CD4-positive, alpha-beta T cell treated with Interferon gamma for 1 hour (primary cell): Measurements from ENCODE around the gene LHPP.
A peak's percentile ranks its signal among the peaks of the same experiment; 100 is the strongest.
"Not testable (repeated sequence)": the region's sequence is repeated elsewhere in the genome, so short reads cannot be mapped to it uniquely, and the experiment has no call there.

ENCODE experiments used
- DNase-seq: peaks from one replicate; pipeline ENCODE4 v3.0.0-alpha.2; 2020

Gene LHPP

DNA sequence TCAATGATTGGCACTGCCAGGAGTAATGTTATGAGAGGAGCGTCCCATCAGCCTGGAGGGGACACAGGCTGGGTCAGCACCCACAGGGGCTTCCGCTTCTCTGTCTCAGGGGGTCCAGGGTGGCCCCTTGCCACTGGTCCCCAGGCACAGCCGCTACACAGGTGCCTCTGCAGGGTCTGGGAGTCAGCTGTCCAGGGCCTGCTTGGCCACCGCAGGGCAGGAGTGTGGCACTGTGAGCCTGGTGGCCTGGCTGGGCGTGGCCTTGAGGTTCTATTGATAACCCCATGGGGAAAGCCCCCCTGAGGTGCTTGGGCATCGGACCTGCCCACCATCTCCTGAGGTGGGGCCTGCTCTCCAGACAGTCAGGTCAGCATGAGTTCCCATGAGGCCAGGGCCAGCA, 136.6 kb downstream of the LHPP start:
- DNase-seq: no peak

DNA sequence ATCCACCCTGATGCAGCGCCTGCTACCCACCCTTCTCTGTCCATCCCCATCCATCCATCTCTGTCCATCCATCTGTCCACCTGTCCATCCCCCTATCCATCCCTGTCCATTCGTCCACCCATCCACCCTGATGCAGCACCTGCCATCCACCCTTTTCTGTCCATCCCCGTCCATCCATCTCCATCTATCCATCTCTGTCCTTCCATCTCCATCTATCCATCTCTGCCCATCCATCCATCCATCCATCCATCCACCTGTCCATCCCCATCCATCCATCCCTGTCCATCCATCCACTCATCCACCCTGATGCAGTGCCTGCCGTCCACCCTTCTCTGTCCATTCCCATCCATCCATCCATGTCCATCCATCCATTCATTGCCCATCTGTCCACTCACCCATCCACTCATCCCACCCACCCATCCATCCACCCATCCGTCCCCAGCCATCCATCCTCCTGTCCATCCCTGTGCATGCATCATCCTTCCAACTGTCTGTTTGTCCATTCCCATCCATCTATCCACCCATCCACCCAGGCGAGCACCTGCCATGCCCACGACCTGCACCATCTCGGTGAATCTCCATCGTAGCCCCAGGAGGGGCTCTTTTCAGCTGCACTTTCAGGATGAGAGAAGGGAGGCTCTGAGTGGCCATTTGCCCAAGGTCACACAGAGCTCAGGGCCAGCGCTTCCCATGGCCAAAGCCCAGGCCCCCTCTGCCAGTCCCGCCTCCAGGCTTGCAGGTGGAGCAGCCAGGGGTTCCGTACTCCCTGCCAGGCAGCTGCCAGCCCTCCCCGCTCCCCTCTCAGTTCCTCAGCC, 137.4 kb downstream of the LHPP start:
- DNase-seq: no peak

GRCh38 chr10:124599588-124600050, 138.0 kb downstream of the LHPP start:
- no peak for DNase-seq

DNA sequence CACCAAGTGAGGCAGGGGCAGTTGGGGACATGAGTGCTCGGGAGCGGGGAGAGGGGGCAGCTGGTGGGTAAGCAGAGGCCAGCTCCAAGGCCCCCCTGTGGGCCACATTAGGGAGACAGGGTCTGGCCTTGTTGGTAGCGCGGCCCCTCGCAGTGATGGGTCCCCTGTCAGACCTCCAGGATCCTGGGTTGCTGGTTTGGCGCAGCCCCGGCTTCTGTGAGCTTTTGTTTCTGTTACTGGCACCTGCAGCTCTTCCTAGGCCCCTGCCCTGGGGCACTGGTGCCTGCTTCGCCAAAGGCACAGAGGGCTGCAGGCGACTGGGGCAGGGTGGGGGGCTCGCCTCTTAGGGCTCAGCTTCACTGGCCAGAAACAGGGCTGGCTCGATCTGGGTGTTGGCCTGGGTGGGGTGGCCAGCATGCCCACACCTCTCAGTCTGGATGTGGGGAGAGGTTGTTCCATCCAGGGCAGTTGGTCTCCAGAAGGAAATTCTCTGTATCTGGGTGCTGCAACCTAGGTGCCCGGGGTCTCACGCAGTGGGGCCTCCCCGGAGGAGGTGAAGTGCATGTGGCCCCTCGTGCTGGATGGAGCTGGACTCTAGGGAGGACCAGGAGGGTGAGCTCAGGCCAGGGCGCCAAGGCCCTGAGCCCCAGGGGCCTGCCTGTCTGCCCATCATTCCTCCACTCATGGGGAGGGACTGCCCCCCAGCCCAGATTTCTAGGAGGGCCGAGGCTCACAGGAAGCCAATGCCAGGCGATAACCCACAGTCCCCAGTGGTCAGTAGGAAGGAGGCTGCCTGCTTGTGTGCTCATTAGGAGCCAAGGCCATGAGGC, 138.6 kb downstream of the LHPP start:
- no peak for DNase-seq

- no peak for DNase-seq
Measured at GRCh38 chr10:124601016-124601415, 139.4 kb downstream of the LHPP start.

- DNase-seq: peak; percentile 81
Measured at GRCh38 chr10:124601431-124602120, 140.0 kb downstream of the LHPP start.

GRCh38 chr10:124602121-124602561, 140.5 kb downstream of the LHPP start:
- no peak for DNase-seq

DNA sequence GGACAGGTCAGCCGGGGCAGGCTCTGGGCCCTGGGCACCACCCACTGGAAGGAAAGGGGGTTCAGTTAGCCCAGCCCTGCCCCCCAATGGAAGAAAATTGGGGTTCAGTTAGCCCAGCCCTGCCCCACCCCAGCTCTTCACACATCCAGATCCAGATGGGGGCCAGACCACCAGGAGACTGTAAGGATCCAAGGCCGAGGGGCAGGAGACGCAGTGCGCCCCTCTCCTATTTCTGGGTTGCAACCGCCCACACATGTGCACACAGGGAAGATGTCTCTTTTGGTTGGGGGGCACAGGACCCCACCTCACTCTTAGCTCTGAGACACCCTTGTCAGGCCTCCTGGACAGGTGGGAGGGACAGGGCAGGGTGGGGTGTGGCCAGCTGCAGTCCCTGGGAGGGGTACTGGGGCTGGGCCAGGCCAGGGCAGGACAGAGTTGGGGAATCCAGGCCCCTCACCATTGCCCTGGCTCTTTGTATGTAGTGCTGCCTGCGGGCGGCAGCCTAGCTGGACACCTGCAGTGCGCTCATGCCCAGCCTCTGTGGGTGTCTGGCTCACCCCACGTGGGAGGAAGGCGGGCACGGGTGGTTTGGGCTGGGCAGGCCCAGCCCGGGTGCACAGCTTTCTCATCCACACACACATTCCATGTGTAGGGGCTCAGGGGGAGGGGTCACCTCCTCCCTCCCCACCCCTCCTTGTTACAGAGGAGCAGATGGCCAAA, 141.2 kb downstream of the LHPP start:
- no peak for DNase-seq

DNA sequence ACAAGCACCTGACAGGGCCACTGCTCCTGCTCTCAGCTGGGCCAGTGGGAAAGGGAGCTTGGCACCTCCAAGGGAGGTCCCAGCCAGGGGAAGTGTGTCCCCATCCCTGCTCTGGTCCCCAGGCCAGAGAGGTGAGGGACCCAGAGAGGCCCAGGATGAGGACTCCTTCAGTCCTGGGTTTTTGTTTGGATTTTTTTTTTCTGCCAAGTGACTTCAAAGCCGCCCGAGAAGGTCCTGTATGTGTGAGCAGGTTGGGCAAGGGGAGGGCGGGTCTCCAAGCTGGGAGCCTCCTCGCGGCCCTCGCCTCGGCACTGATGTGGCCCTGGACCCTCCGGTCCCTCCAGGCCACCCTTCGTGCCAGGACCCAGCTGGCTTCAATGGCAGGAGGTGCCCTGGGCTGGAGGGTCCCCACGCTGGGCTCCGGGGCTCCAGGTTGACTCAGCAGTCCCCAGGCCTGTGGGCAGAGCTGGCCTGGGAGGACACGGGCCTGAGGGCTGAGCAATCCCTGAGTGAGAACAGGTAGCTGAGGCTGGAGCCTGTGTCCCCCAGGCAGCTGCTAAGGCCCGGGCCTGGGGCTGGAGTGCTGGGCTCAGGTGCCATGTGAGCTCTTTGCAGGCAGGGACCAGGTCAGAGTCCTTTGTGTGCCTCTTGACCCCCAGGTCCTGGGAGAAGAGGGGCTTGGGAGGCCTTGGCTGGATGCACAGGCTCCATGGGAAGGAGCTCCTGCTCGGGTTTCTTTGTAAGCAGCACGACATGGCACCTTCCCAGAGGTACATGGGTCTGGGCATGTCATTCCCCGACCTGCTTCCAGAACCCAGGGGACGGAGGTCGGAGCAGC, 142.0 kb downstream of the LHPP start:
- no peak for DNase-seq

GRCh38 chr10:124604214-124605000, 142.8 kb downstream of the LHPP start:
- DNase-seq: no peak

- DNase-seq: no peak
Measured at GRCh38 chr10:124605001-124605370, 143.4 kb downstream of the LHPP start.

DNA sequence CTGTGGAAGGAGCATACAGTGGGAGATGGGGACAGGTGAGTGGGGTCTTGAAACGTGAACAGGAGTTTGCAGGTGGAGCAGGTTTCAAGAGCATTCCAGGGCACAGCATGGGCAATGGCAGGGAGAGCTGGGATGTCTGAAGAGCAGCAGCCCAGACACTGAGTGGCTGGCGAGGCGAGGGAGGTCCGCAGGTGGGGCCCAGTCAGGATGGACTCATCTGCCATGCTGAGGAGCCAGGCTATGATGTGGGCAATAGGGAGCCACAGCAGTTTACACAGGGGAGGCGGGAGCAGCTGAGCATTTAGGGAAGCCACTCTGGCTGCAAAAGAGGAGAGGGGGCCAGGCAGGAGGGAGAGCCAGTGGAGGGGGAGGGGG, 143.8 kb downstream of the LHPP start:
- no peak for DNase-seq

GRCh38 chr10:124605856-124606812, 144.5 kb downstream of the LHPP start:
- no peak for DNase-seq

GRCh38 chr10:124606822-124607221, 145.2 kb downstream of the LHPP start:
- DNase-seq: no peak

DNA sequence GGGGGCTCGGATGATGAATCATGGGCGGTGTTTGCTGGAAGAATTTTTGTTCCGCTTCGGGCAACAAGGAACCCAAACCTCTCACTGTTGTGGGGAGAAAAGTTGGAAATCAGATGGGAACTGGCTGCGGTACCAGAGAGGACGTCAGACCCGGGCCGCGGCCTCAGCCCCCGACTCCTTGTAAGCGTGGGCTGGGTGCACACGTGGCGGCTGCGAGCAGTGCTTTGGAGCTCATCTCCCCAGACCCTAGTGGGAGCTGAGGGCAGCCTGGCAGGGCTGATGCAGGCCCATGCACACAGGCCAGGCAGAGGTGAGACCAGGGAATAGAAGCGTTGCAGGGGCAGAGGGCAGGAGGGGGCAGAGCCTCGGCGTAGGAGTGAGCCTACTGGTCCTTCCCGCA, 146.1 kb downstream of the LHPP start:
- no peak for DNase-seq

DNA sequence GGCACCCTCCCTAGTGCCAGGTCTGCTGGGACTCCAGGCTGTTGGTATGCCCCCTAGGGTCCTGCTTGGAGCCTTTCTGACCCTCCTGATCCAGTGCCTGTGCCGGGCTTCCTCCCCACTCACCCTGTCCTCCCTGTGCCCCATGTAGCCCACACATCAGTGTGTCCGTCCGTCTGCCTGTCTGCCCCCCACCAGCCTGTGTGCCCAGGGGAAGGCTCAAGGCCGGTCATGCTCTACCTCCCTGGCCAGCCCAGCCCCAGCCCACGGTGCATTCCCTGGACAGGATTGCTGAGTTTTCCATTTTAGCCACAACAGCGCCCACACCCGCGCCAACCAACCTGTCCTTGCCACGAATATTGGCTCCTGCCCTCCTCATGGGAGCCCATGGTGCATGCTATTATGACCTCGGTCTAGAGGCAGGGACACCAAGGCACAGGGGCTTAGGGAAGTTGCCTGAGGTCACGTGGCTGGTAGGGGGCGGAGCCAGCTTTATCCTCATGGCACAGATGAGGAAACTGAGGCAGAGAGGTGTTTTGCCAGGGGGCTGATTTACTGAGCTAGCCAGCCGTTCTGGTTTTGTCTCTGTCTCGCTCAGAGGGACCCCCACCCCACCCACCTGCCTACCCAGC, 146.6 kb downstream of the LHPP start:
- no peak for DNase-seq

- DNase-seq: no peak
Measured at GRCh38 chr10:124609698-124610097, 148.1 kb downstream of the LHPP start.

DNA sequence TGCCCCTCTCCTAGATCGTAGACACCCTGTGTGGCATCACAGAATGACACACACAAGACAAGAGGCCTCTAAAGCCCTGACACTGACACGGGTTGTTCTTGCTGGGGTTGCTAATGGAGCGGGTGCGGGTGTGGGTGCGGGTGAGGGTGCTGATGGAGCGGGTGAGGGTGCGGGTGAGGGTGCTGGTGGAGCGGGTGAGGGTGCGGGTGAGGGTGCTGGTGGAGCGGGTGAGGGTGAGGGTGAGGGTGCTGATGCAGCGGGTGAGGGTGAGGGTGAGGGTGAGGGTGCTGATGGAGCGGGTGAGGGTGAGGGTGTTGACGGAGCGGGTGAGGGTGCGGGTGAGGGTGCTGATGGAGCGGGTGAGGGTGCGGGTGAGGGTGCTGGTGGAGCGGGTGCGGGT, 148.6 kb downstream of the LHPP start:
- not testable (repeated sequence) for DNase-seq

GRCh38 chr10:124610851-124611250, 149.2 kb downstream of the LHPP start:
- DNase-seq: not testable (repeated sequence)
